Measurements from ENCODE around the gene CFAP65. TPM values are rescaled to one million over a fixed set of nuclear protein-coding genes. Genes with fewer than 3 reads are reported as not detected.

The CFAP65 gene
- total and polyA plus RNA-seq, 2 of the 4 experiments (the other 2 are of a cell fraction): not detected

- no peak overlapping the region for H3K4ac ChIP-seq (ENCODE audit: low read depth, low read length)
- no peak overlapping the region for H4K5ac ChIP-seq (ENCODE audit: low read depth, low read length)
These were observed 38.7 kb downstream of the CFAP65 start for GRCh38 chr2:219002395-219003266.

More at GRCh38 chr2:219002395-219003266, 38.7 kb downstream of the CFAP65 start:
- Histone ChIP-seq H3K27me3 (ENCODE audit: control insufficient read depth, insufficient read depth, low read length) (peaks cover 76% of the 10 kb centered on the region), H3K4me2 (ENCODE audit: low read depth, low read length) (no peak overlapping the region), H2AFZ (replicated peaks; ENCODE audit: low read length, poor library complexity) (peak overlapping the region; percentile 13), H3K9me3 (ENCODE audit: control insufficient read depth, insufficient read depth, low read length) (no peaks in the 10 kb centered on the region; the same call in 1 of the 2 replicates), H3K18ac (ENCODE audit: low read depth, low read length) (no peak overlapping the region), H3K14ac (replicated peaks; ENCODE audit: low read depth, low read length) (no peak overlapping the region), H4K20me1 (ENCODE audit: insufficient read depth, low read length) (no peaks in the 10 kb centered on the region; the same call in 1 of the 2 replicates), H3K79me1 (ENCODE audit: low read depth in 1 of 2, low read length in 2 of 2) (no peaks in the 10 kb centered on the region), H3K9me1 (ENCODE audit: insufficient read depth, low read length) (no peaks in the 10 kb centered on the region), H2BK15ac (ENCODE audit: low read depth, low read length) (no peak overlapping the region), H3K56ac (ENCODE audit: extremely low read depth, insufficient read depth, low read length) (no peak overlapping the region), H4K91ac (ENCODE audit: insufficient read depth, low read depth, low read length) (no peak overlapping the region), H2BK20ac (ENCODE audit: low read depth, low read length) (no peak overlapping the region), H3K36me3 (ENCODE audit: control insufficient read depth, insufficient read depth, low read length) (no peaks in the 10 kb centered on the region), H4K8ac (ENCODE audit: low read depth in 2 of 2, low read length in 2 of 2) (no peak overlapping the region), H3K9ac (ENCODE audit: low read depth, low read length) (no peak overlapping the region), H2BK5ac (ENCODE audit: low read depth, low read length, poor library complexity, severe bottlenecking) (no peak overlapping the region), H3K23ac (ENCODE audit: low read depth, low read length) (no peak overlapping the region), H3K4me3 (ENCODE audit: insufficient read depth, low read depth, low read length) (no peak overlapping the region), H2AK5ac (ENCODE audit: low read depth, low read length) (no peak overlapping the region), H2BK120ac (ENCODE audit: low read depth, low read length) (no peak overlapping the region), H3K27ac (ENCODE audit: insufficient read depth, low read length) (no peak overlapping the region), H2AK9ac (replicated peaks; ENCODE audit: low read depth, low read length, poor library complexity) (no peak overlapping the region), H3K4me1 (ENCODE audit: control insufficient read depth, insufficient read depth, low read length) (no peaks in the 10 kb centered on the region)
- DNase-seq: no peak
- in situ Hi-C loops (cut with MboI; ENCODE audit: low sequenced_read_pairs) (no loop called here), intact Hi-C loops (cut with micrococcal nuclease) (no loop called here), dilution Hi-C loops (cut with HindIII; ENCODE audit: low sequenced_read_pairs, unreplicated experiment) (no loop called here)
- BruUV-seq (replicated peaks): no TSS peak
- ChIA-PET POLR2A (ENCODE audit: unreplicated experiment) (no interaction called here), CTCF (interaction anchor here (0.6 to 0.8 kb wide), 2 partner anchors 10 to 164 kb away, joined by 3 read pairs; no protein-coding TSS in a partner anchor)
- TF ChIP-seq CHD1 (IDR thresholded peaks at IDR 0.05; ENCODE audit: low read depth, low read length) (no peak), CTCF (conservative IDR thresholded peaks at IDR 0.05; ENCODE audit: low read depth, low read length) (peak; percentile 45), RCOR1 (IDR thresholded peaks at IDR 0.05; ENCODE audit: insufficient replicate concordance, low read length) (no peak), MAZ (IDR thresholded peaks at IDR 0.05; ENCODE audit: borderline replicate concordance, low read depth, low read length) (no peak), NFE2L2 (IDR thresholded peaks at IDR 0.05; ENCODE audit: low read depth, low read length) (no peak), SMC3 (IDR thresholded peaks at IDR 0.05; ENCODE audit: low read depth, low read length) (no peak)
- TF ChIP-seq, protein P1, sequence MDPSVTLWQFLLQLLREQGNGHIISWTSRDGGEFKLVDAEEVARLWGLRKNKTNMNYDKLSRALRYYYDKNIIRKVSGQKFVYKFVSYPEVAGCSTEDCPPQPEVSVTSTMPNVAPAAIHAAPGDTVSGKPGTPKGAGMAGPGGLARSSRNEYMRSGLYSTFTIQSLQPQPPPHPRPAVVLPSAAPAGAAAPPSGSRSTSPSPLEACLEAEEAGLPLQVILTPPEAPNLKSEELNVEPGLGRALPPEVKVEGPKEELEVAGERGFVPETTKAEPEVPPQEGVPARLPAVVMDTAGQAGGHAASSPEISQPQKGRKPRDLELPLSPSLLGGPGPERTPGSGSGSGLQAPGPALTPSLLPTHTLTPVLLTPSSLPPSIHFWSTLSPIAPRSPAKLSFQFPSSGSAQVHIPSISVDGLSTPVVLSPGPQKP (IDR thresholded peaks at IDR 0.05; ENCODE audit: borderline replicate concordance, low read depth, low read length): no peak
- ATAC-seq (ENCODE audit: low read depth): peak; percentile 29; the same call in 1 of the 2 replicates
- 2% methylated on average over 45 of the region's 72 CpGs; no CpG with 5 or more reads in 1 of the 2 experiments for WGBS, 2 experiments (ENCODE audit: extremely low coverage in 2 of 2, insufficient read length in 1 of 2)

Data from IMR-90 (cell line).